ENCODE data around the gene LCT. TPM values are rescaled to one million over a fixed set of nuclear protein-coding genes. Genes with fewer than 3 reads are reported as not detected.
A peak's percentile ranks its signal among the peaks of the same experiment; 100 is the strongest.
"Not testable (repeated sequence)": the region's sequence is repeated elsewhere in the genome, so short reads cannot be mapped to it uniquely, and the experiment has no call there.

The LCT gene
- total RNA-seq, result 0.27 TPM

DNA sequence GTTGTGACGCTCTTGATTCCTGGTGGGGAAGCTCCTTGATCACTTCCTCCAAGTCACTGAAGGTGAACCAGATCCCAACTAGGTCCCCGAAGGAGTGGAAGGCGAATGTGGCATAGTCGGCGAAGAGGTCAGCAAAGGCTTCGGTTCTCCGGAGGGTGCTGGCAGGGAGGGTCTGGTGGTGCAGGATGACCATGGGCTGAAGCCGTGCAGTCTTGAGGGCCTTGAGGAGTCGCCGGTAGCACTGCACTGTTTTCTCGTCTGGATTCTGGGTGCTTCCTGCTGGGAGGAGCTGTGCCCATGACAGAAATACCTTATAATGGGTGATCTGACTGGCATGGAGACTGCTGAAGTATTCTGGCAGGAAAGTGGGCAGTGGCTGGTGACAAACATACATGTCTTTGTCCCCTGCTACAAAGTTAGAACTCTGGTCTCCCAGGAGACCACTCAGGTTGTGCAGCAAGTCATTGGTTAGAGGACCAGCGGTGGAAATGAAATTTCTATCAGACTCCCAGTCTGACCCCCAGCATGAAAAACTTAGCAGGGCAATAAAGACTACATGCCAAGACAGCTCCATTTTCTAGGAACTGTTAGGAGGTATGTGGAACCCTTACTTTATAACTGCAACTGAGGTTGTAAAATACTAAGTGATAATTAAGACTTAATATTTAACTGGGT lies at the start of gene LCT:
Gene LCT, minus strand, starts transcription at position 589 of the 675 bp plus-strand sequence. Its CDS starts 15 bp downstream, at position 574.
- no peak for DNase-seq (ENCODE audit: low read depth in 2 of 3, low spot score in 2 of 3)

DNA sequence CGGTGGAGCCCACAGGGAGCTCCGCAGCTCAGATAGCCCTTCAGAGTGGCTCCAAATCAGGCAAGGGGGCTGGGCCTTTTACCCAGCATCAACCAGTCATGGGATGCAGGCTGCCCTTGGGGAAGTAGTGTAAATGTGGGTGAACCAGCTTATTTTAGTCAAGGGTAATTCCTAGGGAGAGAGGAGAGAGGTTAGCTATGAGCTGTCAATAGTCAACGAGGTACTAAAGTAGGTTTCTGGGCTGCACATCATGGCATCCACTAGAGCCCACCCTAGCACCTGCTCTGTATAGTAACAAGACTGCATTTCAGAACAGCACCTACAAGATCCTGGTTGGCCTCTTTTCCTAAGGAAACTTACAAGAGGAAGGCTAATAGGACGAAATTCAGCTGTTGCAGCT lies 48.7 kb upstream of the LCT start:
- DNase-seq (ENCODE audit: low read depth in 2 of 3, low spot score in 2 of 3), result no peak

DNA sequence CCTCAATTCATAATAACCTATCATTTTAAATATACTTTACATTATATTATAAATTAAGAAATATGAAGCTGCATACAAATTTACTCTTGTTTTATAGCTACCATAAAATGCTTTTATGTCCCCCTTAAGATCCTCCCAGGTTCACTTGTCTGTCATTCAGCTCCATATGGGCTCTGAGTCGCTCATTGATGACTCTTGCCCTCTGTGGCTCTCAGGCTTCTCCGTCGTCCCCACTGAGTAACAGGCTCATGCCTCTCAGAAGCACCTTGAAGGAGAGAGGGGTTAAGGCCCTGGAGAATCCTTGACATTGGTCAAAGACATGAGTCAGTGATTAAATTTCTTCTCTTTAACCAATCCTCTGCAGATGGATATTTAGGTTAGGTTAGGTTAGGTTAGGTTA lies 45.4 kb upstream of the LCT start:
- DNase-seq (ENCODE audit: low read depth in 2 of 3, low spot score in 2 of 3), result no peak

DNA sequence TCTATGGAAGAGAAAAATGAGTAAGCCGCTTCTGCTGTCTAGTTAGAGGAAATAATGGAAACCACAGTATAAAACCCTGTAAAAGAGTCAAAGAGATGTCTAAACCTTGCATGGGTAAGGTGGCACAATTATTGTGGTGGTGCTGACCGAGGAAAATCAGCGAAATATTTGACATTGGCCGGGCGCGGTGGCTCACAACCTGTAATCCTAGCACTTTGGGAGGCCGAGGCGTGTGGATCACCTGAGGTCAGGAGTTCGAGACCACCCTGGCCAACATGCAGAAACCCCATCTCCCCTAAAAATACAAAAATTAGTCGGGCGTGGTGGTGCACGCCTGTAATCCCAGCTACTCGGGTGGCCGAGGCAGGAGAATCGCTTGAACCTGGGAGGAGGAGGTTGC lies 39.8 kb upstream of the LCT start:
- DNase-seq (ENCODE audit: low read depth in 2 of 3, low spot score in 2 of 3), result not testable (repeated sequence)

DNA sequence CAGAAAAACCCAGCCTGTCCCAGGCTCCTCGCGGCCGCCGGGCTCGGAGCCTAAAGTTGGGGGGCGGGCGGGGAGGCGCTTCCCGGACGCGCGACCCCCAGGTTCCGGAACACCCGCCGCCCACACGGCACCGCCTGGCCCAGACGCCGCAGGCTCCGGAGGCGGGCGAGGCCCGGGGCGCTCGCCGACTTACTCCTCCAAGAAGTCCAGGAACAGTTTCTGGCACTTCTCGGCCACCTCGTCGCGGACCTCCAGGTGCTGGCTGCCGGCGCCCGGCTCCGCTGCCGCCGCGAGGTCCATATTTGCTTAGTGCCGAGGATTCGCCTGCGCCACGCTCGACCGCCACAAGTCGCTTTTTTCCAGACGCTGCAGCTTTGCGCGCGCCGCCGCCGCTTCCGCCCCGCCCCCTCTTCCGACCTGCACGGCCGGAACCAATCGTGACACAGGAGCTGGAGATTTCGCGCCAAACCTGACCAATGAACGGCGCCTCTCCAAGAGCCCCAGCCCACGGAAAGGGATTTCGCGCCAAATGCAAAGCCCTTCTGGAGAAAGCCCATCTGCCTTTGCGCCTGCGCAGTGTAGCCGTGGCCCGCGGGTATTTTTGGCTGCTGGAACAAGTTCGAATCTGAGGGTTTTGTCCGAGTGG lies 39.2 kb upstream of the LCT start, which contains the start of gene MCM6:
Gene MCM6, minus strand, starts transcription at position 378 of the 646 bp plus-strand sequence. Its CDS starts 78 bp downstream, at position 300.
- DNase-seq (ENCODE audit: low read depth in 2 of 3, low spot score in 2 of 3), result peak; percentile 94 to 100 (median 99)

DNA sequence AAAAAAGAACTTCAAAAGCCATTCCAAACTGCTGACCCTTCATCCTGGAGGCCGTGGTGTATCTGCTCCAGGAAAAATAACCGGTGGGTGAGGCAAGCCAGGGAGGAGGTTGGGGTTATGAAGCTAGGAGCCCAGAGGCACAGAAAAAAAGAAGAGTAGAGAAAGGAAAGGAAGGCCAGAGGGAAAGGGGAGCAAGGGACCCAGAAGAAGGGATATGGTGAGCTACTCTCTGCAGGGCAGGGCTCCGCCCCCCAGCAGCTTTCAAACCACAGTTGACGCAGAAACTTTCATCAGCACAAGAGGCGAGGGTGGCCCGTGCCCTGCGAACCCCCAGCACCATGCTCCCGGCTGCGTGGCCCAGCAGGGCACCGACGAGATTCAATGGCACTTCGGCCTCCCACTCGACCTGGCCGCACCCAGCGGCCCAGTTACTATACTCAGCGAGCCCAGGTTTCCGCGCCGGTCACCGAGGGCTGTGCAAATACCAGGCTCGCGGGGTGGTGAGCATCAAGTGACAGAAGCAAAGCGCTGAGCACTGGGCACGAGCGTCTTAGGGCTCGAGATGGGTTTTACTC lies 38.6 kb upstream of the LCT start:
- DNase-seq (ENCODE audit: low read depth in 2 of 3, low spot score in 2 of 3), result peak; percentile 54 to 70 (median 62)

DNA sequence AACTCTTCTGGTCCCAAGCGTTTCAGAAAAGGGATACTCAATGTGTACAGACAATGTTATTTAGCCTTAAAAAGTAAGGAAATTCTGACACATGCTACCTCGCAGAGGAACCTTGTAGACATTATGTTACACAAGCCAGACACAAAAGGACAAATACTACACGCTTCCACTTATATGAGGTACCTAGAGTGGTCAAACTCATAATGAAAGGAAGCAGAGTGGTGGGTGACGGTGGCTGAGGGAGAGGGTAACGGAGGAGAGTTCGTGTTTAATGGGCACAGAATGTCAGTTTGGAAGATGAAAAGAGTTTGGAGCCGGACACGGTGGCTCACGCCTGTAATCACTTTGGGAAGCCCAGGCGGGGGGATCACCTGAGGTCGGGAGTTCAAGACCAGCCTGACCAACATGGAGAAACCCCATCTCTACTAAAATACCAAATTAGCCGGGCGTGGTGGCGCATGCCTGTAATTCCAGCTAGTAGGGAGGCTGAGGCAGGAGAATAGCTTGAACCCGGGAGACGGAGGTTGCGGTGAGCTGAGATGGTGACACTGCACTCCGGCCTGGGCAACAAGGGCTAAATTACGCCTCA lies 37.9 kb upstream of the LCT start:
- DNase-seq (ENCODE audit: low read depth in 2 of 3, low spot score in 2 of 3), result no peak

DNA sequence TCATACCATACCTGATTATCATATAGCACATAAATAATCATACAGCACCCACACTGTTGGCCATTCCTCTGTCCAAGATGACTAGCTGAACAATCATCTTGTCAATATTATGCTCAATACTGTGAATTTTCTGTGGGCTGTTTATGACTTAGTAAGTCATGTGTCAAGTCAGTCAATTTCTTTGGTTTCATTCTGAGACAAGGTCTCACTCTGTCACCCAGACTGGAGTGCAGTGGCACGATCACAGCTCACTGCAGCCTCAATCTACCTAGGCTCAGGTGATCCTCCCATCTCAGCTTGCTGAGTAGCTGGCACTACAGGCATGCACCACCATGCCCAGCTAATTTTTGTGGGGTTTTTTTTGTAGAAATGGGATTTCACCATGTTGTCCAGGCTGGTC lies 33.6 kb upstream of the LCT start:
- no peak for DNase-seq (ENCODE audit: low read depth in 2 of 3, low spot score in 2 of 3)

DNA sequence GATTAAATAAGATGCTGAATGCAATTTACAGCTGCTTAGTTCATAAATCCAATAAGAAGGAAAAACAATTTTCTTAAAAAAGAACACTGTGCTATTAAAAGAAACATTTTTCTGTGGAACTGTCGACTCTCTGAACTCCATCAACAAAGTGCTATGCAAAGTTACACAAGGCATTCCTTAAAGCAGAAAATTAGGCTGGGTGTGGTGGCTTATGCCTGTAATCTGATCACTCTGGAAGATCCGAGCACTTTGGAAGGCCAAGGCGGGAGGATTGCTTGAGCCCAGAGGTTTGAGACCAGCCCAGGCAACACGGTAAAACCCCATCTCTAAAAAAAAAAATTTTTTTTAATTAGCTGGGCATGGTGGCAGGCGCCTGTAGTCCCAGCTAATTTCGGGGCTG lies 26.2 kb upstream of the LCT start:
- DNase-seq (ENCODE audit: low read depth in 2 of 3, low spot score in 2 of 3), result no peak

DNA sequence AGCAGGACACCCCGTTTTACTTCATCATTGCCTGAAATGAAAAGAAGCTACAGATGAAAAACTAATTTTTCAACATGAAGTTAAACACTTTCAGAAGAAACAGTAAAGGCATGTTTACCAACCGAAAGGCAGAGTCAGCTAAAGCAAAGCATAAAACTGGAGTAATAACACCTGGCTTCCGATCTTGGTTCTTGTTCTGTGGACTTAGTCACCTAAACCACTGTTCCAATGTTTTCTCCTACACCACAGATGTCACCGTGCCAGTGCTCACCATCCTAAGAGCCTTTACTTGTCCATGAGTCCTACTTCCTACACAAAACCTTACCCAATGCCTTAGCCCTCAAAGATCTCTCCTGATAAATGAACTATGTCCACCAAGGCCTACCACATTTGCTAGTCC lies 25.7 kb upstream of the LCT start:
- DNase-seq (ENCODE audit: low read depth in 2 of 3, low spot score in 2 of 3), result no peak

DNA sequence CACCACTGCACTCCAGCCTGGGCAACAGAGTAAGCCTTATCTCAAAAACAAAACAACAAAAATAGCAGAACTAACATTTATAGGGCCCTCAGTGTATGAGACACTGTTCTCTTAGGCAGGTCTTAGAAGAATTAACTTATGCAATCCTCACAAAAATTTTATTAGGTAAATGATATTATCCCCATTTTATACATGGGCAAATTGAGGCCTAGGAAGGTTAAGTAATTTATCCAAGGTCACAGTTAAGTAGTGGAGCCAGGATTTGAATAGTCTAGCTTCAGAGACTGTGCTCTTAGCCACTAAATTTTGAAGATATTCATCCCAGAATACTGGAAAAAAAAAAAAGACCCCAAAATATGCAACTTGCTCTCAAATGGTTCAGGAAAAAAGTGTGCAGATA lies 16.4 kb upstream of the LCT start:
- no peak for DNase-seq (ENCODE audit: low read depth in 2 of 3, low spot score in 2 of 3)

DNA sequence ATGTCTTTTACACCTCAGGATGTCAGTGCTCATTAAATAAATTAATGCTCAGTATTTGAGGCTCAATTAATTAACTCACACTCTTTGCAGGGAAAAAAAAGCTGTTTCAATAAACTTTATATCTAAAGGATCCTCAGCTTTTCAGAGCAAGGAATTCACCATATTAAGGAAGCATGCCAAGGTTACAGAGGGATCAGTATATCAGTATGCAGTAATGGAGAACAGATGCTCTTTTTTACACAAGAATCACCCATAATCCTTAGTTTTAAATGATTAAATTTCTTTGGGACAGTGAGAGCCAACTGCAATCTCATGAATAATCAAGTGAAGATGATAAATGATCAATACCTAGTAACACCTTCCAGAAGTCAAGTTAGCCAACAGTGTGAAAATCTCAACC lies 14.9 kb upstream of the LCT start:
- DNase-seq (ENCODE audit: low read depth in 2 of 3, low spot score in 2 of 3), result no peak

DNA sequence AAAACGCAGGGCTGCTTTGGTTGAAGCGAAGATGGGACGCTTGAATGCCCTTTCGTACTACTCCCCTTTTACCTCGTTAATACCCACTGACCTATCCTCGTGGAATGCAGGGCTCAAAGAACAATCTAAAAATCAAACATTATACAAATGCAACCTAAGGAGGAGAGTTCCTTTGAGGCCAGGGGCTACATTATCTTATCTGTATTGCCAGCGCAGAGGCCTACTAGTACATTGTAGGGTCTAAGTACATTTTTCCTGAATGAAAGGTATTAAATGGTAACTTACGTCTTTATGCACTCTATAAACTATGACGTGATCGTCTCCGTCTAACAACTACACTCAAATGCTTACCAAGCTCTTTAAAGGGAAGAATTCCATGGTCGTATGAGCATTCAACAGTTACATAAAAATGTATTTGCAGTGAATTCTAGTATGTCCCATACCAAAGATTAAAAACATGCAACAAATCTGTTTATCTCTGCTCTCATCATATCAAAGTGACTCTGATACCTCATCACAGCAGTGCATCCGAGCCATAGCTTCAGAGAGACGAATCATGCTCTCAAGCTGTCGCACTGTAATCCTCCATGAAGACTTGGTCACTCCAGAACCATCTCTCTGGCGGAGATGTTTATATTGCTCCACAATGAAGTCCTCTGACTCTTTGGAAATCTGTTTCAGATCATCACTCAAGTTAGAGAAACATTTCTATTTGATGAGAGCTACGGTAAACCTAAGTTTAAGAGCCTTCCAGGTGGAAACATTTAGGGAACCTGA lies 14.1 kb upstream of the LCT start:
- DNase-seq (ENCODE audit: low read depth in 2 of 3, low spot score in 2 of 3), result no peak

DNA sequence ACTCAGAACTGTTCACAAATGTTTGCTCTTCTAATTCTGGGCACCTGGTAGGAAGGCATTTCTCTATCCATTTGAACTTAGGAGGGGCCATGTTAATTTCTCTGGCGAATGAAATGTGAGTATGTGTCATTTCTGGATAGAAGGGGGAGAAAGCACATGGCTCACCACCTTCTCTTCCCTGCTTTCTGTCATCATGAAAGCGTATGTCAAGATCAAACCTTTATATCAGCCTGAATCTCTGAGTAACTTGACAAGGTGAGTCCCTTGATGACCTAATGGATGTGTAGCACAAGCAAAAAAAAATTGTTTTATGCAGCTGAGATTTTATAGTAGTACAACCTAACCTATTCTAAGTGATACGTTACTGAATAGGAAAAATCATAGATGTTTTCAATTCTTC lies 12.1 kb upstream of the LCT start:
- DNase-seq (ENCODE audit: low read depth in 2 of 3, low spot score in 2 of 3), result no peak

DNA sequence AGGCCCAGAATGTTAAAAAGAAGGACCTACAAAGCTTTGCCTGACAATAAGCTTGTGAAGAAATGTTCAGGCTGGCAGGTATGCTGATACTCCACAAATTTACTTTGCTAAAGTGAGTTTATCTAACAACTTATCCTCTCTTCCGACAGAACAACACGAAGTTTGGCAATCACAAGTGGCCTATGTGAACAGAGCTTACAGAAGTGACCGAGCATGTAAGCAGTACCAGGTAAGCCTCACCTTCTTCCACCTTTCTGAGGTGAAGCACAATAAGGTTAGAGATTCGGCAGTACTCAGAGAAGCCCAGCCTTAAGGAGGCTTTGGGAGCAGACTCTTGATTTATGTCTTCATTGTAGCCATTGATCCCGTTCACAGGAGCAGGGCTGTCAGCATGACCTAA lies 9.0 kb upstream of the LCT start:
- no peak for DNase-seq (ENCODE audit: low read depth in 2 of 3, low spot score in 2 of 3)

DNA sequence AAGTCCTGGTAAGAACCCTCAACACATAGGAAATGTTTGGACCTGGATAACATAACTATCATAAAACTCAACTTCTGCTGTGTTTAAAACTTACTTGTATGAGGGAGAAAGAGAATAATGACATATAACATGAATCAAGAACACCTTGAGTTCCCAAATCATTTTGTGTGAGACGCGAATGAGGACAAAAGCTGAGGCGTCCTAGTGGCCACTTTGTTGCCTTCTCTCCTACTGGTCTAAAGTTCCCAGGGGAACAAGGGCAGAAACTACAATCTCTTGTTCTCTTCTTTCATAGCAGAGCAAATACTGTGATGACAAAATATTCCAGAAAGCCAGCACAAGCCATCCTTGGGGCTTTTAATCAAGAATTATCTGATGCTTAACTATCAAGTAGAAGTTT lies 8.3 kb upstream of the LCT start:
- no peak for DNase-seq (ENCODE audit: low read depth in 2 of 3, low spot score in 2 of 3)

DNA sequence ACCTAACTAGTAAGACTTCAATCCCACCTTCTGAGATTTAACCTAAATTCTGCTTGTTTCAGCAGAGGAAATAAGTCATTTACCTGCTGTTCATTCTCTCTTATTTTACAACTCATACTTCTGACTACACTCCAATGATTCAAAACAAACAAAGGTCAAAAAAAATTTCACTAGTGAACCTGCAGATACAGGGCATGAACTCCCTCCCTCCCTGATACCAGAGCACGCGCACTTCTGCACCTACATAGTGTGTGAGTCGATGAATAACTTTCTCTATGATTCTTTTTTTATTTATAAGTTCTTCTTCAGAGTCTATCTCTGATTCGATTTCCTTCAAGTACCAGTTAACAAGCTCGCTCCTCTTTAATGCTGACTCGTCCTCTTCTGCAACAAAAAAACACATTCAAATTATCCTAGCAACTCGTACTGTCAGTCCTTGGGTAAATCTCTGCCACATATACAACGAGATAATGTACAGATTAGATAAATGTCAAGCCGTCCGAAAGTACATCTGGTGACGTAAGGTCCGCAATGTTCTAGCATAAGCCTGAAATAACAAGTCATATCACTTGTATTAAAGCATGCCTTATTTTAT lies 7.4 kb upstream of the LCT start:
- DNase-seq (ENCODE audit: low read depth in 2 of 3, low spot score in 2 of 3), result no peak

DNA sequence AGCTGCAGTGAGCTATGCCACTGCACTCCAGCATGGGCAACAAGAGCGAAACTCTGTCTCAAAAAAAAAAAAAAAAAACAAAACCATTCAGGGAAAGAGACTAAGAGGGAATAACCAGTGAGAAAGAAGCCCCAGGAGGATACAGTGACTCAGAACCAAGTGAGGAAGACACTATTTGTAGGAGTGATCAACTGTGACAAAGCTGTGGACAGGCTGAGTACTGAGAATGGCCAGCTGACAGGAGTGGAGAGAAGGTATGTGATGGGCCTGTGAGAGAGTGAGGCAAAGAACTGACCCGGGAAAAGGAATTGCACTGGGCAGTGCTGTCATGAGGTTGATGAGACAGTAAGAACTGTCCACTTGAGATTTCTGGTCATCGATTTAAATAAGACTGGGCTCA lies 6.7 kb upstream of the LCT start:
- no peak for DNase-seq (ENCODE audit: low read depth in 2 of 3, low spot score in 2 of 3)

DNA sequence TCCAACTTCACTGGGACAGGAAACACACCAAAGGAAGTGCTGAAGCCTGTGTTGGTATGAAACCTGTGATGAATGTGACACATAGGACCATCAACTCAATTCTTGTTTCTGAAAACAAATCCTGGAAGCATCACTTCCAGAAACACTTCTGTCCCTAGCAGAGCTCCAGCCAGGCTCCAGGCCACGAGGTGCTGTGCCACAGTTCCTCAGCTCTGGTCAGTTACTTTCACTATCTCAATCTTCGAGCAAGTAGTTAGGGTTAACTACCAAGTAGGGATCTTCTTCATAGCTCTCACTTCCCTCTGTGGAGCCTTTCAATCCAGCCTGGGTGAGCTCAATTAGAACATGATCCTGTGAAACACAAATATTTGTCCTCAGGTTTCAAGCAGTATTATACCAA lies 3.6 kb upstream of the LCT start:
- no peak for DNase-seq (ENCODE audit: low read depth in 2 of 3, low spot score in 2 of 3)

DNA sequence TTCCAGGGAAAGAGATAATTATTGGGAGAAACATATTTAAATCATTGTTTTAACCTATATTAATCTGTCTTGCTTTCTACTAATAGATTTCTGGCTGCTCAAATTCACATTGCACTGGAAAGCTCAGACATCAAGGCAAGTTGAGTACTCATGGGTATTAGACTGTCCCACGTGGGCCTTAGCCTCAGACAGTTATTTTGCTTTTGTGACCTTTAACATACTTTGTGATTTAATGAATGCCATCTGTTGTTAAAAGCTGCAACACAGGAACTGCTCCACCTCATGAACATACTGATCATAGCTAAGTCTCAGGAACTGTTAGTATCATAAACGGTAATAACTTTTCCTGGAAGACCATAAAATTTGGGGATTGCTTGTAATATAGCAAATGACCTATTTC lies 2.7 kb upstream of the LCT start:
- DNase-seq (ENCODE audit: low read depth in 2 of 3, low spot score in 2 of 3), result no peak

DNA sequence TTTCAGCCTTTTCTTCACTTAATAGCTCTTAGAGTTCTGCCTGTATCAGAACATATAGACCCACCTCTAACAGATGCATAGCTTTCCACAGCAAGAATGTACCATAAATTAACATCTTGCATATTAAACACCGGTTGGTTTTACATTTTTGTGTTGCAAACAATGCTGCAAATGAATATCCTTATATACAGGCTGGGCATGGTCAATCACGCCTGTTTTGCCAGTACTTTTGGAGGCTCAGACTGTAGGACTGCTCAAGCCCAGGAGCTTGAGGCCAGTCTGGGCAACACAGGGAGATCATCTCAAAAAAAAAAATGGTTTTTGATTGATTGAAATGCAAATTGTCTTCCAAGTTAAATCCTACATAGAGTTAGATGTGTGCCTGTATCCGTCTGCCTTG lies 1.5 kb upstream of the LCT start:
- DNase-seq (ENCODE audit: low read depth in 2 of 3, low spot score in 2 of 3), result no peak
